PFSK-1 (cell line): ENCODE measurements around the gene CAMTA1.

ENCODE experiments used
- FOXP2 ChIP-seq: optimal IDR thresholded peaks from 2 replicates; pipeline ENCODE3; 2011; ENCODE audit warnings: borderline replicate concordance, control low read depth, inconsistent platforms; ENCODE audit not compliant: insufficient read depth; ENCODE audit errors: extremely low read length, extremely low read depth
- POLR2AphosphoS5 ChIP-seq: IDR thresholded peaks from 2 replicates; pipeline ENCODE4 v1.6.1; 2012; ENCODE audit warnings: low read depth, mild to moderate bottlenecking, control low read depth, low read length, moderate library complexity
- SIN3A ChIP-seq: IDR thresholded peaks from 2 replicates; pipeline ENCODE4 v1.6.1; 2012; ENCODE audit warnings: mild to moderate bottlenecking, low read length, moderate library complexity, borderline replicate concordance; ENCODE audit not compliant: insufficient read depth
- TAF1 ChIP-seq: IDR thresholded peaks from 2 replicates; pipeline ENCODE4 v1.6.1; 2012; ENCODE audit warnings: low read length, control low read depth, borderline replicate concordance; ENCODE audit not compliant: insufficient read depth
- TF ChIP-seq, protein P1 (sequence below), 2 experiments: IDR thresholded peaks; 2 replicates each; pipeline versions ENCODE4 v1.6.1 to v1.8.0; 2011 to 2012; ENCODE audit warnings: low read depth in 2 of 2, low read length in 2 of 2, control low read depth in 1 of 2, inconsistent platforms in 1 of 2, mild to moderate bottlenecking in 1 of 2, moderate library complexity in 1 of 2; ENCODE audit not compliant: insufficient read depth in 1 of 2

Gene CAMTA1

DNA sequence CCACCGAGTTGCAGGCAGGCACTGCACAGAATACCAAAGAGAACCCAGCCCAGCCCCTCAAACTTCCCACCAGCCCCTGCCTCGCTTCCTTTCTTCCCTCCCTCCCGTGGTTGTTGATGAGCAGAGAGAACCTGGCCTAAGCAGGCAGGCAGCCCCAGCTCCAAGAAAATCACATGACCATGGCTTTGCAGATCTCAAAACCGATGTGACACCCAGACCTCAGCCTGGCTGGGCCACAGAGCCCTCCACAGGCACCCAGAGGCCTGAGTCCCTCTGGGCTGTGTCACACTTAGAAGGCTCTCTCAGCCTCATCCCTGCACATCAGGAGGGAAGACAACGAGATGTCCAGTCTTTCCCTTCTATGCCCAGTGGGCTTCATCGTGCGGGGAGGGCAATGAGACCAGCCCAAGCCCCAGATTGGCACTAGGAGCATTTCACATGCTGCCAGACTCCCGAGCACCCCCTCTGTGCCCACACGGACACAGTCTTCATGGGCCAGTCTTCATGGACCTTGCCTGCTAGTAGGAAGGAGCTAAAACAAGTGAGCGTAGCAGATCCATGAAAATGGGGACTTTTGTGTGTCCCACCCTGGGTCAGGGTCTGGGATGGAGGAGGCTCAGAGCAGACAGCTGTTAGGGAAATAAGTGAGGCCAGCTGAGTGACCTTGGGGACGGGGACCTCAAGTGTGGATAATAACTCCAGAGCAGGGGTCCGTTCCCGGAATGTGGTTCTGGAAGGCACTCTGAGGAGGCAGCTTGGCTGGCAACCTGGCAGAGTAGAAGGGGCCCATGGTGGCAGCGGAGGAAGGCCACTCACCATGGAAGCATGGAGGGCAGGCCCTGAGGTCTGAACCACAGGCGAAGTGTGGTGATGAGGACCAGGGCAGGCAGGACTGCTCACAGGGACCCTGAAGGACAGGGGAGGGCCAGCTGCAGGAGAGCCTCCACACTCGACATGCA is 781.4 kb downstream of the CAMTA1 start:
- TF ChIP-seq, protein P1, sequence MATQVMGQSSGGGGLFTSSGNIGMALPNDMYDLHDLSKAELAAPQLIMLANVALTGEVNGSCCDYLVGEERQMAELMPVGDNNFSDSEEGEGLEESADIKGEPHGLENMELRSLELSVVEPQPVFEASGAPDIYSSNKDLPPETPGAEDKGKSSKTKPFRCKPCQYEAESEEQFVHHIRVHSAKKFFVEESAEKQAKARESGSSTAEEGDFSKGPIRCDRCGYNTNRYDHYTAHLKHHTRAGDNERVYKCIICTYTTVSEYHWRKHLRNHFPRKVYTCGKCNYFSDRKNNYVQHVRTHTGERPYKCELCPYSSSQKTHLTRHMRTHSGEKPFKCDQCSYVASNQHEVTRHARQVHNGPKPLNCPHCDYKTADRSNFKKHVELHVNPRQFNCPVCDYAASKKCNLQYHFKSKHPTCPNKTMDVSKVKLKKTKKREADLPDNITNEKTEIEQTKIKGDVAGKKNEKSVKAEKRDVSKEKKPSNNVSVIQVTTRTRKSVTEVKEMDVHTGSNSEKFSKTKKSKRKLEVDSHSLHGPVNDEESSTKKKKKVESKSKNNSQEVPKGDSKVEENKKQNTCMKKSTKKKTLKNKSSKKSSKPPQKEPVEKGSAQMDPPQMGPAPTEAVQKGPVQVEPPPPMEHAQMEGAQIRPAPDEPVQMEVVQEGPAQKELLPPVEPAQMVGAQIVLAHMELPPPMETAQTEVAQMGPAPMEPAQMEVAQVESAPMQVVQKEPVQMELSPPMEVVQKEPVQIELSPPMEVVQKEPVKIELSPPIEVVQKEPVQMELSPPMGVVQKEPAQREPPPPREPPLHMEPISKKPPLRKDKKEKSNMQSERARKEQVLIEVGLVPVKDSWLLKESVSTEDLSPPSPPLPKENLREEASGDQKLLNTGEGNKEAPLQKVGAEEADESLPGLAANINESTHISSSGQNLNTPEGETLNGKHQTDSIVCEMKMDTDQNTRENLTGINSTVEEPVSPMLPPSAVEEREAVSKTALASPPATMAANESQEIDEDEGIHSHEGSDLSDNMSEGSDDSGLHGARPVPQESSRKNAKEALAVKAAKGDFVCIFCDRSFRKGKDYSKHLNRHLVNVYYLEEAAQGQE (IDR thresholded peaks at IDR 0.05; ENCODE audit: insufficient read depth in 1 of 2, low read depth in 2 of 2, low read length in 2 of 2): no peak
- TF ChIP-seq SIN3A (no peak), FOXP2 (no peak), TAF1 (no peak), POLR2AphosphoS5 (no peak)

DNA sequence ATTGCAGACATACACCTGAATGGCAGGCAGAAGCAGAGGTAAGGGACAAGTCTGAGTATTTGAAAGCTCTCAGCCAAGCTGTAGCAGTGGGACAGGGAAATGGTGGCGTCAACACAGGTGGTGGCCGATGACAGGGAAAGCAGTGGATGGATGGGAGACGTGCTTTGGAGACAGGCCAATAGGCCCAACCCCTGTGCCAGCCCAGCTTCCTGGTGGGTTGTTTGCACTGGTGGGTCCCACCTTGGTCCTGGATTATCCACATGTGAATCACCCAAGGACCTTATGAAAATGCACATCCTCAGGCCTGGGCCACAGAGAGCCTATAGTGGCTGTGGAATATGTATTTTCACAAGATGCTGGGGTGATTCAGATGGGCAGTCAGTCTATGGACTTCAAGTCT is 782.1 kb downstream of the CAMTA1 start:
- no peak for TF ChIP-seq SIN3A
- TF ChIP-seq POLR2AphosphoS5: no peak
- TF ChIP-seq TAF1: no peak
- TF ChIP-seq FOXP2: no peak
- TF ChIP-seq, protein P1 (IDR thresholded peaks at IDR 0.05; ENCODE audit: insufficient read depth in 1 of 2, low read depth in 2 of 2, low read length in 2 of 2): no peak

DNA sequence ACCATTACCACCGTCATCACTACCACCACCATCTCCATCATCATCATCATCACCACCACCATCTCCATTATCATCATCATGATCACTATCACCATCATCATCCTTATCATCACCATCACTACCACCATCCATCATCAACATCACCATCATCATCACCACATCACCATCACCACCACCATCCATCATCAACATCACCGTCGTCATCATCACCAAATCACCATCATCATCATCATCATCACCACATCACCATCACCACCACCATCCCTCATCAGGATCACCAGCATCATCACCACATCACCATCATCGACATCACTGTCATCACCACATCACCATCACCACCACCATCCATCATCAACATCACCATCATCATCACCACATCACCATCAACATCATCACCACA is 782.8 kb downstream of the CAMTA1 start:
- TF ChIP-seq TAF1 (no peak), SIN3A (no peak), POLR2AphosphoS5 (no peak), FOXP2 (no peak)
- TF ChIP-seq, protein P1 (IDR thresholded peaks at IDR 0.05; ENCODE audit: insufficient read depth in 1 of 2, low read depth in 2 of 2, low read length in 2 of 2): no peak

DNA sequence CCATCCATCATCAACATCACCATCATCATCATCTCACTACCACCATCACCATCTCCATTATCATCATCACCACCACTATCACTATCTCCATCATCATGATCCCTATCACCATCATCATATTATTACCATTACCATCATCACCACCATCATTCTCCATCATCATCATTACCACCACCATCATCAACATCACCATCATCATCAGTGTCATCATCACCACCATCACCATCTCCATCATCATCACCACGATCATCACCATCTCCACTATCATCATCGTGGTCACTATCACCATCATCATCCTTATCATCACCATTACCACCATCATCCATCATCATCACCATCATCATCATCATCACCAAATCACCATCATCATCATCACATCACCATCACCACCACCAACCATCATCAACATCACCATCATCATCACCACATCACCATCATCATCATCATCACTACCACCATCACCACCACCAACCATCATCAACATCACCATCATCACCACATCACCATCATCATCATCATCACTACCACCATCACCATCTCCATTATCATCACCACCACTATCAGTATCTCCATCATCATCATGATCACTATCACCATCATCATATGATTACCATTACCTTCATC is 783.8 kb downstream of the CAMTA1 start:
- no peak for TF ChIP-seq SIN3A
- TF ChIP-seq, protein P1 (IDR thresholded peaks at IDR 0.05; ENCODE audit: insufficient read depth in 1 of 2, low read depth in 2 of 2, low read length in 2 of 2): no peak
- no peak for TF ChIP-seq POLR2AphosphoS5
- TF ChIP-seq FOXP2: no peak
- no peak for TF ChIP-seq TAF1
